Immature natural killer cell (primary cell): Measurements from ENCODE around the gene NUDT14. TPM values are rescaled to one million over a fixed set of nuclear protein-coding genes. Genes with fewer than 3 reads are reported as not detected.

ENCODE experiments used
- polyA plus RNA-seq, 3 donors: library from polyadenylated mRNA; unstranded; fragments of 300-500 nt; fragmentation: Illumina TruSeq; gene quantifications; one replicate each; pipeline ENCODE4 v1.2.3, GENCODE V29; 2021

The NUDT14 gene
- polyA plus RNA-seq, 3 donors from 2014 or later = 21.9 to 29.7 (median 27.3) TPM

Other genes starting within 250 kb of the NUDT14 start
- gene AHNAK2, start 202.9 kb downstream of the NUDT14 start, polyA plus RNA-seq = not detected
- gene CLBA1, start 195.5 kb downstream of the NUDT14 start, polyA plus RNA-seq = under 1 TPM in 2 of 3 donors, not detected in 1; 0.37 to 0.57 TPM
- gene CDCA4, start 160.2 kb downstream of the NUDT14 start, polyA plus RNA-seq = 10 to 100 TPM; 14.5 to 18.3 (median 14.6) TPM
- gene GPR132, start 115.9 kb downstream of the NUDT14 start, polyA plus RNA-seq = 10 to 100 TPM in 1 of 3 donors, 1 to 10 TPM in 2; 5.8 to 25.6 (median 8.4) TPM
- gene JAG2, start 12.5 kb downstream of the NUDT14 start, polyA plus RNA-seq = under 1 TPM in 2 of 3 donors, not detected in 1; 0.17 to 0.39 TPM
- 10 to 100 TPM in 2 of 3 donors, 1 to 10 TPM in 1; 3.7 to 13.3 (median 13.1) TPM for gene BTBD6, start 67.2 kb upstream of the NUDT14 start, polyA plus RNA-seq
- gene BRF1, start 119.7 kb upstream of the NUDT14 start, polyA plus RNA-seq = 10 to 100 TPM in 1 of 3 donors, 1 to 10 TPM in 2; 2.9 to 11.0 (median 8.0) TPM
- gene PACS2, start 133.4 kb upstream of the NUDT14 start, polyA plus RNA-seq = 1 to 10 TPM; 2.0 to 3.3 (median 2.7) TPM
- 1 to 10 TPM in 1 of 3 donors, under 1 TPM in 2; 0.52 to 1.0 (median 0.79) TPM for gene TEX22, start 217.2 kb upstream of the NUDT14 start, polyA plus RNA-seq
- gene MTA1, start 238.5 kb upstream of the NUDT14 start, polyA plus RNA-seq = 1 to 10 TPM in 2 of 3 donors, under 1 TPM in 1; 0.82 to 3.0 (median 2.8) TPM